Panc1 (cell line): ENCODE results near the gene DIS3L2.

Source experiments
- CTCF ChIP-seq: fragments of 450-650 bp; IDR thresholded peaks from 2 replicates; pipeline ENCODE4 v1.5.1; 2017; ENCODE audit warnings: mild to moderate bottlenecking
- SIN3A ChIP-seq: IDR thresholded peaks from 2 replicates; pipeline ENCODE4 v1.6.1; 2012; ENCODE audit warnings: low read depth, mild to moderate bottlenecking, low read length, moderate library complexity, borderline replicate concordance; ENCODE audit not compliant: insufficient read depth

DNA sequence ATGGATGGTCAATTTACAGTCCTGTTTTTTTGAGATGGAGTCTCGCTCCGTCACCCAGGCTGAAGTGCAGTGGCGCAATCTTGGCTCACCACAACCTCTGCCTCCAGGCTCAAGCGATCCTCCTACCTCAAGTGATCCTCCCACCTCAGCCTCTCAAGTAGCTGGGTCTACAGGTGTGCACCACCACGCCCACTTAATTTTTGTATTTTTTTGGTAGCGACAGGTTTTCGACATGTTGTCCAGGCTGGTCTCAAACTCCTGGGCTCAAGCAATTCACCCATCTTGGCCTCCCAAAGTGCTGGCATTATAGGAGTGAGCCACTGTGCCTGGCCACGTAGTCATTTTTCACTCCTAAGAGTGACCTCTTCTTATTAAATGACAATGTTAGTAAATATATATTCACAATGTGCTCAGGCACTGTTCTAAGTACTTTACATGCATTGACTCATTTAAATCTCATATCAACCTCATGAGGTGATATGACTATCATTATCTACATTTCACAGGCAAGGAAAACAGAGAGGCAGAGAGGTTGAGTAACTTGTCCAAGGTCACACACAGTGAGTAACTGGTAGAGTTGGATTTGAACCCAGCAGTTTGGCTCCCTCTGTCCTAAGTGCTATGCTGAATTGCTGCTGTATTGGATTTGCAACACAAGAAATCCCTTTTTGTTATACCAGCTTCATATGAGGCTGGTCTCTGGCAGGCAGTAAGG, 5.6 kb upstream of the DIS3L2 start:
- TF ChIP-seq SIN3A (no peak), CTCF (no peak)
